ENCODE measurements around the gene THY1. TPM values are rescaled to one million over a fixed set of nuclear protein-coding genes. Genes with fewer than 3 reads are reported as not detected.

THY1 gene
- total RNA-seq, 2 experiments from 2014 or later: not detected

GRCh38 chr11:119373059-119373920 is 49.7 kb downstream of the THY1 start:
- ChIA-PET CTCF (ENCODE audit: unreplicated experiment) (interaction anchor here (0.5 to 2.1 kb wide), 11 partner anchors 9 to 317 kb away, joined by 3 to 24 read pairs (median 5); partner anchors contain the start of gene CBL), POLR2A (interaction anchor here (0.6 to 4.4 kb wide), 6 partner anchors 11 to 63 kb away, joined by 3 to 26 read pairs (median 4); no protein-coding TSS in a partner anchor)
- H3K79me2 ChIP-seq (ENCODE audit: insufficient read depth, low read depth, low read length): no peaks in the 10 kb centered on the region
- H3K9me3 ChIP-seq (ENCODE audit: low read length): no peaks in the 10 kb centered on the region
- peaks cover 77% of the 10 kb centered on the region for H3K4me1 ChIP-seq (ENCODE audit: insufficient read depth, low read length, poor library complexity, severe bottlenecking)
- peak overlapping the region; percentile 40 for H3K4me2 ChIP-seq (ENCODE audit: low read length)
- H3K27ac ChIP-seq (ENCODE audit: low read depth, low read length, poor library complexity, severe bottlenecking): peak overlapping the region; percentile 47
- no peaks in the 10 kb centered on the region for H4K20me1 ChIP-seq (ENCODE audit: insufficient read depth, low read length)
- DNase-seq (ENCODE audit: low spot score): peak; percentile 57
- no peaks in the 10 kb centered on the region for H3K36me3 ChIP-seq (ENCODE audit: insufficient read depth, low read length)
- no peaks in the 10 kb centered on the region for H3K9me2 ChIP-seq (ENCODE audit: insufficient read depth, low read length)
- no peak overlapping the region for H3K4me3 ChIP-seq (ENCODE audit: low read depth, low read length, poor library complexity, severe bottlenecking)
- no peak overlapping the region for H2AFZ ChIP-seq (ENCODE audit: low read length)
- BruUV-seq (replicated peaks): no TSS peak
- TF ChIP-seq EZH2phosphoT487 (IDR thresholded peaks at IDR 0.05; ENCODE audit: borderline replicate concordance, low read depth, low read length) (no peak), CTCF (conservative IDR thresholded peaks at IDR 0.05; ENCODE audit: low read length) (no peak)
- intact Hi-C loops (cut with micrococcal nuclease; ENCODE audit: unreplicated experiment): loop anchor here (5.0 kb wide), 1 partner anchor 51 kb away; no protein-coding TSS in a partner anchor

- no peak for DNase-seq (ENCODE audit: low spot score)
- Histone ChIP-seq H3K4me2 (ENCODE audit: low read length) (no peak overlapping the region), H3K27ac (ENCODE audit: low read depth, low read length, poor library complexity, severe bottlenecking) (no peak overlapping the region), H3K4me1 (ENCODE audit: insufficient read depth, low read length, poor library complexity, severe bottlenecking) (peaks cover 77% of the 10 kb centered on the region), H3K79me2 (ENCODE audit: insufficient read depth, low read depth, low read length) (no peaks in the 10 kb centered on the region), H3K9me2 (ENCODE audit: insufficient read depth, low read length) (no peaks in the 10 kb centered on the region), H4K20me1 (ENCODE audit: insufficient read depth, low read length) (no peaks in the 10 kb centered on the region), H3K4me3 (ENCODE audit: low read depth, low read length, poor library complexity, severe bottlenecking) (no peak overlapping the region), H3K36me3 (ENCODE audit: insufficient read depth, low read length) (no peaks in the 10 kb centered on the region), H2AFZ (ENCODE audit: low read length) (no peak overlapping the region), H3K9me3 (ENCODE audit: low read length) (no peaks in the 10 kb centered on the region)
- POLR2A ChIA-PET: interaction anchor here (0.6 to 4.4 kb wide), 3 partner anchors 10 to 32 kb away, joined by 3 to 26 read pairs (median 7); no protein-coding TSS in a partner anchor
- no TSS peak for BruUV-seq (replicated peaks)
- CTCF ChIA-PET (ENCODE audit: unreplicated experiment): interaction anchor here (0.6 to 2.1 kb wide), 3 partner anchors 8 to 35 kb away, joined by 5 to 14 read pairs (median 5); no protein-coding TSS in a partner anchor
- TF ChIP-seq EZH2phosphoT487 (IDR thresholded peaks at IDR 0.05; ENCODE audit: borderline replicate concordance, low read depth, low read length) (no peak), CTCF (conservative IDR thresholded peaks at IDR 0.05; ENCODE audit: low read length) (no peak)
- intact Hi-C loops (cut with micrococcal nuclease; ENCODE audit: unreplicated experiment): loop anchor here (5.0 kb wide), 1 partner anchor 50 kb away; no protein-coding TSS in a partner anchor
Observed at GRCh38 chr11:119372260-119373058, 50.5 kb downstream of the THY1 start.

All from OCI-LY7 (cell line).